K562 (cell line): Measurements from ENCODE around the gene TLR6. TPM values are rescaled to one million over a fixed set of nuclear protein-coding genes. Genes with fewer than 3 reads are reported as not detected.

Experiments used
- ATAC-seq: fragments of 200-7000 bp; cut with Tn5 transposase; 3 replicates; pipeline ENCODE4 v1.9.1; 2020; ENCODE audit warnings: moderate library complexity
- BruUV-seq: library from RNA; stranded (reverse); fragments of 400-500 nt; replicated peaks from 2 replicates; lab custom pipeline; 2021; lab: Mats Ljungman, UMichigan
- CTCF ChIA-PET: fragments of 300-600 bp; formaldehyde crosslinking; extraction: SDS; loops from one replicate; lab custom pipeline; 2021; ENCODE audit warnings: low intra/inter-chr PET ratio; lab: Yijun Ruan, JAX
- POLR2A ChIA-PET: fragments of 300-600, 350-650 bp; sonication (Branson Sonifier 250); formaldehyde crosslinking; extraction: SDS; loops from one replicate; lab custom pipeline; 2021; ENCODE audit warnings: antibody characterized with exemption, inconsistent platforms; lab: Yijun Ruan, JAX
- DNase-seq, 4 experiments: peaks; one replicate each; pipeline versions ENCODE4 v3.0.0 to v3.0.0-alpha.2; 2011 to 2018; ENCODE audit warnings: low spot score in 3 of 4, mixed read lengths in 3 of 4; ENCODE audit errors: extremely low read depth in 1 of 4
- FAIRE-seq: peaks from 2 replicates; lab custom pipeline; 2011; peaks lifted over from hg19 to GRCh38; lab: Jason Lieb, UNC
- H2AFZ ChIP-seq: 2 replicates; pipeline ENCODE4 v1.6.0; 2011; ENCODE audit warnings: low read depth, low read length, control low read depth, inconsistent platforms
- H3K27ac ChIP-seq: fragments of 200-600 bp; 3 replicates; pipeline ENCODE4 v1.8.0; 2011; ENCODE audit warnings: low read depth, mild to moderate bottlenecking, control low read depth, inconsistent platforms, low read length, moderate library complexity, mixed read lengths; ENCODE audit errors: extremely low read depth
- H3K27me3 ChIP-seq, 2 experiments: fragments of 300-600 bp in 1 of 2; 2 replicates in 1 of 2; 3 replicates in 1 of 2; pipeline versions ENCODE4 v1.6.0 to v1.8.0; 2011; ENCODE audit warnings: inconsistent platforms in 2 of 2, low read length in 2 of 2, mild to moderate bottlenecking in 1 of 2, mixed read lengths in 1 of 2, moderate library complexity in 1 of 2; ENCODE audit not compliant: control insufficient read depth in 2 of 2, insufficient read depth in 2 of 2
- H3K36me3 ChIP-seq: fragments of 300-600 bp; 3 replicates; pipeline ENCODE4 v1.8.0; 2011; ENCODE audit warnings: mild to moderate bottlenecking, low read length, inconsistent platforms; ENCODE audit not compliant: control insufficient read depth, insufficient read depth
- H3K4me1 ChIP-seq, 2 experiments: fragments of 200-600 bp in 1 of 2; replicated peaks in 1 of 2; 2 replicates in 1 of 2; 3 replicates in 1 of 2; pipeline versions ENCODE4 v1.5.1 to v1.8.0; 2011; ENCODE audit warnings: inconsistent platforms in 2 of 2, low read length in 2 of 2, mild to moderate bottlenecking in 1 of 2, mixed read lengths in 1 of 2, moderate library complexity in 1 of 2; ENCODE audit not compliant: control insufficient read depth in 2 of 2, insufficient read depth in 2 of 2
- H3K4me2 ChIP-seq: 2 replicates; pipeline ENCODE4 v1.6.1; 2011; ENCODE audit warnings: low read length, control low read depth, inconsistent platforms, mixed read lengths; ENCODE audit not compliant: insufficient read depth
- H3K4me3 ChIP-seq: fragments of 200-600 bp; sonication (generic), shearing (Covaris generic); 2 replicates; pipeline ENCODE4 v1.5.1; 2016; ENCODE audit warnings: control low read depth, inconsistent platforms
- H3K79me2 ChIP-seq: fragments of 200-600 bp; 3 replicates; pipeline ENCODE4 v1.8.0; 2011; ENCODE audit warnings: low read length, inconsistent platforms; ENCODE audit not compliant: control insufficient read depth, insufficient read depth
- H3K9ac ChIP-seq, 2 experiments: 2 replicates each; pipeline versions ENCODE4 v1.6.0 to v1.6.1; 2011; ENCODE audit warnings: low read depth in 2 of 2, low read length in 2 of 2, control low read depth in 1 of 2, inconsistent platforms in 1 of 2, mild to moderate bottlenecking in 1 of 2, mixed read lengths in 1 of 2; ENCODE audit not compliant: insufficient read depth in 1 of 2
- H3K9me1 ChIP-seq: one replicate; pipeline ENCODE4 v1.6.0; 2011; ENCODE audit warnings: inconsistent platforms, mild to moderate bottlenecking, low read length, moderate library complexity; ENCODE audit not compliant: control insufficient read depth, insufficient read depth
- H3K9me3 ChIP-seq: replicated peaks from 2 replicates; pipeline ENCODE4 v1.5.1; 2011; ENCODE audit warnings: low read depth, low read length, inconsistent platforms; ENCODE audit not compliant: control insufficient read depth, insufficient read depth
- H4K20me1 ChIP-seq: replicated peaks from 2 replicates; pipeline ENCODE4 v1.6.1; 2011; ENCODE audit warnings: low read length, inconsistent platforms, mixed read lengths; ENCODE audit not compliant: control insufficient read depth, insufficient read depth
- CEBPB ChIP-seq: fragments of 450-650 bp; IDR thresholded peaks from 2 replicates; pipeline ENCODE4 v1.6.1; 2016; ENCODE audit warnings: missing genetic modification characterization, missing compliant biosample characterization
- HDAC2 ChIP-seq: fragments of 450-650 bp; IDR thresholded peaks from 2 replicates; pipeline ENCODE4 v1.6.1; 2016; ENCODE audit warnings: mild to moderate bottlenecking
- MEIS2 ChIP-seq: fragments of 450-650 bp; IDR thresholded peaks from 2 replicates; pipeline ENCODE4 v1.6.1; 2014; ENCODE audit warnings: mild to moderate bottlenecking; ENCODE audit not compliant: partially characterized antibody
- RBM14 ChIP-seq: fragments of 200-400 bp; formaldehyde crosslinking; IDR thresholded peaks from 2 replicates; pipeline ENCODE4 v1.6.1; 2018; ENCODE audit warnings: low read depth, mild to moderate bottlenecking, low read length, moderate library complexity, borderline replicate concordance; ENCODE audit not compliant: insufficient read depth
- SAFB ChIP-seq: fragments of 200-400 bp; formaldehyde crosslinking; IDR thresholded peaks from 2 replicates; pipeline ENCODE4 v1.6.1; 2017; ENCODE audit warnings: low read depth, low read length, borderline replicate concordance
- SMAD1 ChIP-seq: fragments of 150-350 bp; IDR thresholded peaks from 2 replicates; pipeline ENCODE4 v1.6.1; 2014; ENCODE audit warnings: low read length, low read depth; ENCODE audit not compliant: partially characterized antibody
- SP1 ChIP-seq: sonication (generic); formaldehyde crosslinking; IDR thresholded peaks from 2 replicates; pipeline ENCODE4 v1.8.1; 2022; ENCODE audit warnings: mild to moderate bottlenecking, missing genetic modification reagents
- ZFP1 ChIP-seq: fragments of 450-650 bp; formaldehyde crosslinking; IDR thresholded peaks from 2 replicates; pipeline ENCODE4 v1.4.0; 2020; ENCODE audit warnings: mild to moderate bottlenecking, mixed read lengths
- ZNF561 ChIP-seq: fragments of 450-650 bp; formaldehyde crosslinking; conservative IDR thresholded peaks from 2 replicates; pipeline ENCODE4 v1.4.0; 2020; ENCODE audit warnings: mild to moderate bottlenecking, moderate library complexity
- ZNF584 ChIP-seq: fragments of 200-800 bp; sonication (Bioruptor generic); IDR thresholded peaks from 2 replicates; pipeline ENCODE4 v1.6.1; 2016; ENCODE audit warnings: low read depth, mild to moderate bottlenecking, missing genetic modification characterization, missing compliant biosample characterization
- ZNF655 ChIP-seq: fragments of 250-450 bp; sonication (Bioruptor Pico); IDR thresholded peaks from 2 replicates; pipeline ENCODE4 v1.5.0; 2021
- ZNF75A ChIP-seq: fragments of 450-650 bp; formaldehyde crosslinking; IDR thresholded peaks from 2 replicates; pipeline ENCODE4 v1.4.0; 2020; ENCODE audit warnings: mild to moderate bottlenecking
- WGBS: fragments of 100-300 bp; shearing (Covaris generic); methylation state at CpG from one replicate; pipeline ENCODE4 v1.1.6; 2016; ENCODE audit warnings: low coverage, mixed read lengths; ENCODE audit not compliant: insufficient coverage; ENCODE audit errors: missing lambda C conversion rate; 5-methylcytosine and 5-hydroxymethylcytosine counted together
- in situ Hi-C: fragments of 300-500 bp; cut with MboI; formaldehyde crosslinking; loops from 4 replicates; pipeline ENCODE4 v1.15.0; 2018; ENCODE audit warnings: inconsistent platforms, mixed read lengths
- intact Hi-C: fragments of 100-400 bp; cut with micrococcal nuclease; formaldehyde crosslinking; loops from 2 replicates; pipeline ENCODE4 v1.14.2; 2022
- polyA plus RNA-seq, 8 experiments: library from polyadenylated mRNA; depleted of rRNA in 4 of 8; stranded (reverse) in 5 of 8; unstranded in 3 of 8; fragments of >200 nt; fragmentation: Nextera tagmentation in 2 of 8; fragmentation: Illumina TruSeq in 1 of 8; extraction: Ambion mirVana in 2 of 8; extraction: Trizol in 1 of 8; gene quantifications; 2 replicates each; pipeline versions ENCODE4 v1.2.1 to v1.2.3, GENCODE V29; 2011 to 2014; ENCODE audit warnings: inconsistent platforms in 1 of 8, missing spikeins in 1 of 8
- total RNA-seq, 7 experiments: library from RNA; depleted of rRNA in 6 of 7; stranded (reverse); fragments of >200 nt in 6 of 7; fragmentation: Illumina TruSeq in 2 of 7; extraction: Trizol in 2 of 7; gene quantifications; 2 replicates each; pipeline versions ENCODE4 v1.2.1 to v1.2.3, GENCODE V29; 2011 to 2021; ENCODE audit warnings: low replicate concordance in 1 of 7
- TF ChIP-seq, protein P1 (sequence below): fragments of 250-450 bp; sonication (Bioruptor Pico); IDR thresholded peaks from 2 replicates; pipeline ENCODE4 v1.4.0; 2020; ENCODE audit warnings: mild to moderate bottlenecking, moderate library complexity
- TF ChIP-seq, protein P2 (sequence below): fragments of 250-450 bp; sonication (Bioruptor Pico); IDR thresholded peaks from 2 replicates; pipeline ENCODE4 v1.8.0; 2022; ENCODE audit warnings: moderate library complexity, mild to moderate bottlenecking, inconsistent platforms
- TF ChIP-seq, protein P3 (sequence below): fragments of 450-650 bp; formaldehyde crosslinking; IDR thresholded peaks from 2 replicates; pipeline ENCODE4 v1.4.0; 2022; ENCODE audit warnings: missing genetic modification characterization

TLR6 gene
- total and polyA plus RNA-seq, 9 of the 15 experiments (the other 6 are each of a cell fraction or from before 2014, with no cell fraction given) = 0.08 to 1.9 (median 0.91) TPM

DNA sequence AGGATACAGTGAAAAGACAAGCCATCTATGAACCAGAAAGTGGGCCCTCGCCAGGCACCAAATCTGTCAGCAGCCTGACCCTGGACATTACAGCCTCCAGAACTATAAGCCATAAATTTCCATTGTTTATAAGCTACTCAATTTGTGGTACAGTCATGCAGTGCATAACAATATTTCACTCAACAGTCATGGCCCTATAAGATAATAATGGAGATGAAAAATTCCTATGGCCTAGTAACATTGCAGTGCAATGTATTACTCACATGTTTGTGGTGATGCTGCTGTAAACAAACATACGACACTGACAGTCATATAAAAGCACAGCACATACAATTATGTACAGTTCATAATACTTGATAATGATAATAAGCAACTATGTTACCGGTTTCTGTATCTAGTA lies 34.9 kb downstream of the TLR6 start:
- no peak for DNase-seq
- Histone ChIP-seq H2AFZ (no peak overlapping the region), H3K9me3 (peaks cover 2% of the 10 kb centered on the region), H3K9me1 (no peaks in the 10 kb centered on the region), H3K4me2 (no peak overlapping the region), H3K4me3 (no peak overlapping the region), H4K20me1 (no peaks in the 10 kb centered on the region), H3K36me3 (no peaks in the 10 kb centered on the region), H3K27me3 (peaks cover 6 to 16% of the 10 kb centered on the region in 2 experiments; a peak in 3 of 5 replicates), H3K27ac (no peak overlapping the region), H3K79me2 (no peaks in the 10 kb centered on the region), H3K4me1 (peaks cover 0 to 5% of the 10 kb centered on the region in 2 experiments; a peak in 1 of 5 replicates), H3K9ac (no peak overlapping the region)
- no peak for ATAC-seq
- ChIA-PET POLR2A (interaction anchor here (1.0 kb wide), 1 partner anchor 8 kb away, joined by 4 read pairs; no protein-coding TSS in a partner anchor), CTCF (no interaction called here)
- FAIRE-seq = no peak
- intact Hi-C loops = no loop called here
- 4% methylated on average over 3 of the region's 3 CpGs for WGBS
- TF ChIP-seq ZNF75A (CRISPR knock-in tag) = no peak
- TF ChIP-seq, protein P1, sequence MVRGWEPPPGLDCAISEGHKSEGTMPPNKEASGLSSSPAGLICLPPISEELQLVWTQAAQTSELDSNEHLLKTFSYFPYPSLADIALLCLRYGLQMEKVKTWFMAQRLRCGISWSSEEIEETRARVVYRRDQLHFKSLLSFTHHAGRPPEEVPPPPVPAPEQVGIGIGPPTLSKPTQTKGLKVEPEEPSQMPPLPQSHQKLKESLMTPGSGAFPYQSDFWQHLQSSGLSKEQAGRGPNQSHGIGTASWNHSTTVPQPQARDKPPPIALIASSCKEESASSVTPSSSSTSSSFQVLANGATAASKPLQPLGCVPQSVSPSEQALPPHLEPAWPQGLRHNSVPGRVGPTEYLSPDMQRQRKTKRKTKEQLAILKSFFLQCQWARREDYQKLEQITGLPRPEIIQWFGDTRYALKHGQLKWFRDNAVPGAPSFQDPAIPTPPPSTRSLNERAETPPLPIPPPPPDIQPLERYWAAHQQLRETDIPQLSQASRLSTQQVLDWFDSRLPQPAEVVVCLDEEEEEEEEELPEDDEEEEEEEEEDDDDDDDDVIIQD (CRISPR knock-in tag) = no peak
- TF ChIP-seq MEIS2 = no peak
- no peak for TF ChIP-seq ZFP1 (CRISPR knock-in tag)
- TF ChIP-seq ZNF584 (CRISPR knock-in tag) = no peak
- TF ChIP-seq SMAD1 = no peak
- TF ChIP-seq ZNF561 (CRISPR knock-in tag) = no peak
- TF ChIP-seq, protein P2, sequence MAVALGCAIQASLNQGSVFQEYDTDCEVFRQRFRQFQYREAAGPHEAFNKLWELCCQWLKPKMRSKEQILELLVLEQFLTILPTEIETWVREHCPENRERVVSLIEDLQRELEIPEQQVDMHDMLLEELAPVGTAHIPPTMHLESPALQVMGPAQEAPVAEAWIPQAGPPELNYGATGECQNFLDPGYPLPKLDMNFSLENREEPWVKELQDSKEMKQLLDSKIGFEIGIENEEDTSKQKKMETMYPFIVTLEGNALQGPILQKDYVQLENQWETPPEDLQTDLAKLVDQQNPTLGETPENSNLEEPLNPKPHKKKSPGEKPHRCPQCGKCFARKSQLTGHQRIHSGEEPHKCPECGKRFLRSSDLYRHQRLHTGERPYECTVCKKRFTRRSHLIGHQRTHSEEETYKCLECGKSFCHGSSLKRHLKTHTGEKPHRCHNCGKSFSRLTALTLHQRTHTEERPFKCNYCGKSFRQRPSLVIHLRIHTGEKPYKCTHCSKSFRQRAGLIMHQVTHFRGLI = no peak
- TF ChIP-seq SAFB = no peak
- TF ChIP-seq HDAC2 = no peak
- TF ChIP-seq ZNF655 (CRISPR knock-in tag) = no peak
- TF ChIP-seq CEBPB (tag) = no peak
- TF ChIP-seq SP1 (CRISPR knock-in tag) = no peak
- TF ChIP-seq RBM14 = no peak
- TF ChIP-seq, protein P3, sequence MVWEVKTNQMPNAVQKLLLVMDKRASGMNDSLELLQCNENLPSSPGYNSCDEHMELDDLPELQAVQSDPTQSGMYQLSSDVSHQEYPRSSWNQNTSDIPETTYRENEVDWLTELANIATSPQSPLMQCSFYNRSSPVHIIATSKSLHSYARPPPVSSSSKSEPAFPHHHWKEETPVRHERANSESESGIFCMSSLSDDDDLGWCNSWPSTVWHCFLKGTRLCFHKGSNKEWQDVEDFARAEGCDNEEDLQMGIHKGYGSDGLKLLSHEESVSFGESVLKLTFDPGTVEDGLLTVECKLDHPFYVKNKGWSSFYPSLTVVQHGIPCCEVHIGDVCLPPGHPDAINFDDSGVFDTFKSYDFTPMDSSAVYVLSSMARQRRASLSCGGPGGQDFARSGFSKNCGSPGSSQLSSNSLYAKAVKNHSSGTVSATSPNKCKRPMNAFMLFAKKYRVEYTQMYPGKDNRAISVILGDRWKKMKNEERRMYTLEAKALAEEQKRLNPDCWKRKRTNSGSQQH (CRISPR knock-in tag) = no peak
- BruUV-seq = no TSS peak
- in situ Hi-C loops = no loop called here
